ENCODE data around the gene NAGLU.

NAGLU gene

GRCh38 chr17:42502926-42503325, 33.1 kb upstream of the NAGLU start:
- no peak overlapping the region for H3K4me3 ChIP-seq (ENCODE audit: low read depth, low read length)
- H3K4me1 ChIP-seq, result no peaks in the 10 kb centered on the region
- peaks cover 84% of the 10 kb centered on the region for H3K36me3 ChIP-seq
- TF ChIP-seq CTCF (IDR thresholded peaks at IDR 0.05; ENCODE audit: low read depth, low read length), result no peak
- H3K27me3 ChIP-seq, result no peaks in the 10 kb centered on the region
- H3K9me3 ChIP-seq, result no peaks in the 10 kb centered on the region
- no peak for DNase-seq

- Histone ChIP-seq H3K9me3 (no peaks in the 10 kb centered on the region), H3K4me1 (no peaks in the 10 kb centered on the region), H3K4me3 (ENCODE audit: low read depth, low read length) (no peak overlapping the region), H3K27me3 (no peaks in the 10 kb centered on the region), H3K36me3 (peaks cover 71% of the 10 kb centered on the region)
- no peak for TF ChIP-seq CTCF (IDR thresholded peaks at IDR 0.05; ENCODE audit: low read depth, low read length)
- no peak for DNase-seq
These were observed 28.4 kb upstream of the NAGLU start for GRCh38 chr17:42507671-42508070.

GRCh38 chr17:42508426-42509165, 27.4 kb upstream of the NAGLU start:
- Histone ChIP-seq H3K36me3 (peaks cover 63% of the 10 kb centered on the region), H3K4me3 (ENCODE audit: low read depth, low read length) (no peak overlapping the region), H3K27me3 (no peaks in the 10 kb centered on the region), H3K9me3 (no peaks in the 10 kb centered on the region), H3K4me1 (no peaks in the 10 kb centered on the region)
- no peak for TF ChIP-seq CTCF (IDR thresholded peaks at IDR 0.05; ENCODE audit: low read depth, low read length)
- no peak for DNase-seq

- H3K36me3 ChIP-seq, result peaks cover 63% of the 10 kb centered on the region
- no peaks in the 10 kb centered on the region for H3K4me1 ChIP-seq
- no peak for DNase-seq
These were observed 26.6 kb upstream of the NAGLU start for GRCh38 chr17:42509409-42509808.

GRCh38 chr17:42509841-42510240, 26.2 kb upstream of the NAGLU start:
- DNase-seq, result no peak
- TF ChIP-seq CTCF (IDR thresholded peaks at IDR 0.05; ENCODE audit: low read depth, low read length), result no peak
- H3K9me3 ChIP-seq, result no peaks in the 10 kb centered on the region
- no peaks in the 10 kb centered on the region for H3K4me1 ChIP-seq
- H3K4me3 ChIP-seq (ENCODE audit: low read depth, low read length), result no peak overlapping the region
- peaks cover 64% of the 10 kb centered on the region for H3K36me3 ChIP-seq
- H3K27me3 ChIP-seq, result no peaks in the 10 kb centered on the region

More at GRCh38 chr17:42509409-42509808, 26.6 kb upstream of the NAGLU start:
- H3K9me3 ChIP-seq, result no peaks in the 10 kb centered on the region
- TF ChIP-seq CTCF (IDR thresholded peaks at IDR 0.05; ENCODE audit: low read depth, low read length), result no peak
- H3K27me3 ChIP-seq, result no peaks in the 10 kb centered on the region
- H3K4me3 ChIP-seq (ENCODE audit: low read depth, low read length), result no peak overlapping the region

- Histone ChIP-seq H3K27me3 (no peaks in the 10 kb centered on the region; the same call in 1 of the 2 replicates), H3K4me3 (ENCODE audit: low read depth, low read length) (no peak overlapping the region), H3K4me1 (peaks cover under 1% of the 10 kb centered on the region; the same call in 1 of the 2 replicates), H3K9me3 (no peaks in the 10 kb centered on the region), H3K36me3 (peaks cover 62% of the 10 kb centered on the region)
- TF ChIP-seq CTCF (IDR thresholded peaks at IDR 0.05; ENCODE audit: low read depth, low read length), result no peak
- no peak for DNase-seq
These were observed 23.8 kb upstream of the NAGLU start for GRCh38 chr17:42512246-42512645.

Data from BE2C (cell line).